Stimulated activated CD8-positive, alpha-beta memory T cell treated with anti-CD3 and anti-CD28 coated beads, Interleukin-4, amount 100 ng/mL, for 4 hours (primary cell): ENCODE measurements around the gene HMGN4.
"Not testable (repeated sequence)": the region's sequence is repeated elsewhere in the genome, so short reads cannot be mapped to it uniquely, and the experiment has no call there.

Experiments
- DNase-seq, 2 donors: peaks; one replicate each; pipeline ENCODE4 v3.0.0-alpha.2; 2020; ENCODE audit warnings: low read depth in 2 of 2, low spot score in 1 of 2

HMGN4 gene

DNA sequence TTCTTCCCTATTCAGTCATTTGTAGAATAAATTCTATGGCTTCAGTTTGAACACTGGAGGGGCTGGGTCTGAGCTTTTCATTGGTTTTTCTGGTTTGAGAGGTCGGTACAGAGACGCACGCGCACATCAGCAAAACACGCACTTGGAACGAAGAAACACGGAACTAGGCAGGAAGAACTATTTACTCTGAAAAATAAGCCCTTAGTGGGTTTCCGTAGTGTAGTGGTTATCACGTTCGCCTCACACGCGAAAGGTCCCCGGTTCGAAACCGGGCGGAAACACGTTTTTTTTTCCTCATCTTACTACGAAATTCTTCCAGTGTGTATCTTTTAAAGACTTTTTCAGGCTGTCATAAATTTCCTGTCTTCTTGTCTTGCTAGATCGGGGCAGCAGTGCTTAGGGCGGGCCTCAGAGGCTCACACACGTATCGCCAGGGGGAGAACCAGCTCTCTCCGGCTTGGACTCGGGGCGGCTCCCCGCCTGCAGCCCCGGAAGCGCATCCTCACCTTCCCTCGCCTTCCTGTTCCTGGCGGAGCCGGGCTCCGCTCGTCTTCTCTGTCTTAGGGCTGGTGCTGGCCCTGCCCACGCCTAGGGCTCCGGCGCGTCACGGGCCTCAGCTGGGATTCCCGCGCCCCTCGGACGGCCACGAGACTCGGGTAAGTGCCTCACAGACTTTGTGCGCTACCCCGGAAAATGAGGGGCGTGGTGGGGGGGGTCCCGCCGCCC is at the start of gene HMGN4:
Gene HMGN4, plus strand, starts transcription at position 521 of the 726 bp plus-strand sequence. CDS start 6,841 bp downstream, outside the sequence.
- DNase-seq = peak; percentile 54 to 57

- DNase-seq = no peak
Measured at GRCh38 chr6:26489996-26490964, 47.9 kb upstream of the HMGN4 start.

GRCh38 chr6:26491604-26492003 is 46.6 kb upstream of the HMGN4 start:
- DNase-seq = no peak

- DNase-seq = no peak
Measured at GRCh38 chr6:26493258-26493657, 44.9 kb upstream of the HMGN4 start.

- no peak for DNase-seq
Measured at GRCh38 chr6:26494117-26494516, 44.0 kb upstream of the HMGN4 start.

DNA sequence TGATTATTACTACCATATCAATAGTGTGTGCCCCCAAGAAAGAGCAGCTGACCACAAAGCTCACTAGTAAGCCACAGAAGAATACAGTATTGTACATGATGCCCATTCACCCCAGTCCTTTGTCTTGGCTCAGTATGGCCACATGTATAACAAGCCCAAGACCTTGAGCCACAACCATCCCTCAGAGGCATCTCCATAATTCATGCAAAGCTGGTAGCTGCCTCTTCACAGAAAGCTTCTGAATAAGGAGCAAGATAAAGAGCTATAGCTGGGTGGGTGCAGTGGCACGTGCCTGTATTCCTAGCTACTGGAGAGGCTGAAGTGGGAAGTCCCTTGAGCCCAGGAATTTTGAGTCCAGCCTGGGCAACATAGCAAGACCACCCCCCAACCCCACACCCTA is 42.9 kb upstream of the HMGN4 start:
- DNase-seq = no peak

DNA sequence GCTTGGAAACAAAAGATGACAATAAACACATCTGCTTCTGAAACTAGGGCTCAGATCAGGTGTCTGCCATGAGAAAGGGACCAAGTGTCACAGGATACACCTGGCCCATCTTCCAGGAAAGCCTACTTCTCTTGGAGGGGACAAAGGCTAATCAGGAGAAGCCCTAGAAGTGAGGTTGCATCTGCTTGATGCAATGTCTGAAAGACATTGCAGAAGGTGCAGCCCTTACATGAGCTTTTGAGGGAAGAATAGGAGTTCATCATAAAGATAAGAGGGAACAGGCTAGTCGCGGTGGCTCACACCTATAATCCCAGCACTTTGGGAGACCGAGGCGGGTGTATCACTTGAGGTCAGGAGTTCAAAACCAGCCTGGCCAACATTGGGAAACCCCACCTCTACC is 40.6 kb upstream of the HMGN4 start:
- DNase-seq = no peak

GRCh38 chr6:26500102-26500501 is 38.1 kb upstream of the HMGN4 start, which contains the start of gene BTN1A1:
Gene BTN1A1 (plus strand): TSS chr6:26500303. CDS start chr6:26501287, 984 bp downstream.
- DNase-seq = no peak

DNA sequence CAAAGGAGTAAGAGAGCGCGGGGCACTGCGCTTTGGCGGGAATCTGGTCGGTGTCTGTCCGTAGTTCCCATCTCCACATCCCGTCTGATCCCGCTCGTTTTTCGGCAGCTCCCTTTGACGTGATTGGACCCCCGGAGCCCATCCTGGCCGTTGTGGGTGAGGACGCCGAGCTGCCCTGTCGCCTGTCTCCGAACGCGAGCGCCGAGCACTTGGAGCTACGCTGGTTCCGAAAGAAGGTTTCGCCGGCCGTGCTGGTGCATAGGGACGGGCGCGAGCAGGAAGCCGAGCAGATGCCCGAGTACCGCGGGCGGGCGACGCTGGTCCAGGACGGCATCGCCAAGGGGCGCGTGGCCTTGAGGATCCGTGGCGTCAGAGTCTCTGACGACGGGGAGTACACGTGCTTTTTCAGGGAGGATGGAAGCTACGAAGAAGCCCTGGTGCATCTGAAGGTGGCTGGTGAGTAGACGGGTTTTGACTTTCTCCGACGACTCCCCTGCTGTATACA is 36.6 kb upstream of the HMGN4 start:
- peak in 1 of 2 donors; percentile 0 for DNase-seq

DNA sequence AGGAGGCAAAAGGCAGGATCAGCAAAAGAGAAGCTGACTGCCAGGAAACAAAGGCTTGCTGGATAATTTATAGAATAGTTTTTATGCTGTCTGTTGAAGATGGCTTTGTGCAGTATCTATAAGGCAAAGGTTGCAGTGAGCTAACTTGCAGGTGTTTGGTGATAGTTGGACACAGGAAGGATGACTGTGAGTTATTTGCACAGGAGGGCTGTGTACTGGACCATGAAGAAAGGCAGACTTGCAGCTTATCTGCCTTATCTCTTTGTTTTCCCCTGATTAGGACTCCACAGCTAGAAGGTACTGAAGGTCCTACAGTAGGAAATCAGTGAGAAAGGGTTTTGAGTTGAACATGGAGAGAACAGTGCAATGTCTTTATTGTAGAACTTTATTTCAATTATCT is 36.0 kb upstream of the HMGN4 start:
- DNase-seq = no peak

GRCh38 chr6:26502626-26503025 is 35.5 kb upstream of the HMGN4 start:
- no peak for DNase-seq

- no peak for DNase-seq
Measured at GRCh38 chr6:26507658-26508057, 30.5 kb upstream of the HMGN4 start.

DNA sequence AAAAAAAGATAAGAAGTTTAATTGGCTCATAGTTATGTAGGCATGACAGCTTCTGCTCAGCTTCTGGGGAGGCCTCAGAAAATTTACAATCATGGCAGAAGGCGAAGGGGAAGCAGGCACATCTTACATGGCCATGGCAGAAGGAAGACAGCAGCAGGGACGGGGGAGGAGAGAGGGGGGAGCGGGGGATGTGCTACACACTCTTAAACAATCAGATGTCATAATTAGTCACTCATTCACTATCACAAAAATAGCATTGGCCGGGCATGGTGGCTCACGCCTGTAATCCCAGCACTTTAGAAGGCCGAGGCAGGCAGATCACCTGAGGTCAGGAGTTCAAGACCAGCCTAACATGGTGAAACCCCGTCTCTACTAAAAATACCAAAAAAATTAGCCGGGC is 27.1 kb upstream of the HMGN4 start:
- DNase-seq = not testable (repeated sequence)

DNA sequence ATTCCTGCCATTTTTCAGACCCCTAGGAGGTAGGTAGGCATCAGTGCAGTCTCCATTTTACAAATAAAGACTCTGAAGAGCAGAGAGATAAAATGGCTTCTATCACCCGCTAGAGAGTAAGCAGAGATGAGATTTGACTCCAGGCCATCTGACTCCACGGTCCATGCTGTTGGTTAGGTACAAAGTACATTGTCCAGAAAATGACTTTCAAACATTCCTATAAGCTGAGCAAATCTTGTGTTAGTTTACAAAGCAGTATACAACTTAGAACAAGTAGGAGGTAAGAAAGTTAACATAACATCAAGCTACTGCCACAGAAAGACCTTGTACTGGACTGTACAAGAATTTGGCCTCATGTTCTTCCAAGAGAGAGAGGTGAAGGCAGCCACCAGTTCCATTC is 23.2 kb upstream of the HMGN4 start:
- DNase-seq = no peak

DNA sequence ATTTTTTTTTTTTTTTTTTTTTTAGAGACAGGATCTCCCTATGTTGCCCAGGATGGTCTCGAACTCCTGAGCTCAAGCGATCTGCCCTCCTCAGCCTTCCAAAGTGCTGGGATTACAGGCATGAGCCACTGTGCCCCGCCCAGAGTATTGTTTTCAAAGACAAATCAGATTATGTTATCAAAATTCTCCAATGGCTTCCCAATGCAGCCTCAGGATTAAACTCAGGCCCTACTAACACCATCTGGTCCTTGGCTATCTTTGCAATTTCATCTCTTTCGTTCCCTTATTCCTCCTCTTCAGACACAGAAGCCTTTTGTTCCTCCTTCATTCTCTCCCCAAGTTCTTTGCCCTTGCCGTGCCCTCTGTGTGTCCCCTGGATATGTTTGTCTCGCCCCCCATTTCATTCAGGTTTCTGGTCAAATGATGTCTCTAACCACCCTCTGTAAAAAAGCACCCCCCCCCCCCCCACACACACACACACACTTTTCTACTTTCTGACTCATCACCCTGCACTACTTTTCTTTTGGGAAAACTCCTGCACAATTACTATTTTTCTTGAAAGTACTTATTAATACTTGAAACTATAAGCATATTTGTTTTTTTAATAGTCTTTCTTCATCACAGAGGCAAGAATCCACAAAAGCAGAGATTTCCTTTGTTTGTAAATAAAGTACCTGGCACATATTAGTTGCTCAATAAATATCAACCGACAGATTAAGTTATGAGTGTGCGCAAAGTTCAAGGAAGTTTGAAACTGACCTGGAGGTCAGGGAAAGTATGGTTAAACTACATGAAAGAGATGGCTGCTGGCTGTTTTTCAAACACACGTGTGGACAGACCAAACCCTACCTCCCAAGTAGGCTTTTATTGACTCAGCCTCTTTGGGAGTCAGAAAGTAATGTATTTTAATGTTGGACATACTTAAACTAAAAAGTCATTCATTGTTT is 21.4 kb upstream of the HMGN4 start:
- no peak for DNase-seq

DNA sequence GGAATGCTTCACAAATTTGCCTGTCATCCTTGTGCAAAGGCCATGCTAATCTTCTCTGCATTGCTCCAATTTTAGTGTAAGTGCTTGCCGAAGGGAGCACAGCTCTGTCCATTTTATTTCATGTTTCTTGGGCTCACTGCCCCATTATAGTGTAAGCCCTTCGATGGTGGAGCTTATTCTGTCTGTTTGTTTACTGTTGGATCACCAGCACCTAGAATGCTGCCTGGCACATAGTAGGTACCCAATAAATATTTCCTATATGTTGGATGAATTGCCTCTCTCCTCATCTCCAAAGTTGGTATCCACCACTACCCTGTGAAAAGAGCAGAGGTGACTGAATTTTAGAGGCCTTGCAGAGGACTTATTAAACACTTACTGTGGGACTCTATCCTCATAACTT is 18.8 kb upstream of the HMGN4 start:
- no peak for DNase-seq

- no peak for DNase-seq
Measured at GRCh38 chr6:26520237-26520849, 17.8 kb upstream of the HMGN4 start.

DNA sequence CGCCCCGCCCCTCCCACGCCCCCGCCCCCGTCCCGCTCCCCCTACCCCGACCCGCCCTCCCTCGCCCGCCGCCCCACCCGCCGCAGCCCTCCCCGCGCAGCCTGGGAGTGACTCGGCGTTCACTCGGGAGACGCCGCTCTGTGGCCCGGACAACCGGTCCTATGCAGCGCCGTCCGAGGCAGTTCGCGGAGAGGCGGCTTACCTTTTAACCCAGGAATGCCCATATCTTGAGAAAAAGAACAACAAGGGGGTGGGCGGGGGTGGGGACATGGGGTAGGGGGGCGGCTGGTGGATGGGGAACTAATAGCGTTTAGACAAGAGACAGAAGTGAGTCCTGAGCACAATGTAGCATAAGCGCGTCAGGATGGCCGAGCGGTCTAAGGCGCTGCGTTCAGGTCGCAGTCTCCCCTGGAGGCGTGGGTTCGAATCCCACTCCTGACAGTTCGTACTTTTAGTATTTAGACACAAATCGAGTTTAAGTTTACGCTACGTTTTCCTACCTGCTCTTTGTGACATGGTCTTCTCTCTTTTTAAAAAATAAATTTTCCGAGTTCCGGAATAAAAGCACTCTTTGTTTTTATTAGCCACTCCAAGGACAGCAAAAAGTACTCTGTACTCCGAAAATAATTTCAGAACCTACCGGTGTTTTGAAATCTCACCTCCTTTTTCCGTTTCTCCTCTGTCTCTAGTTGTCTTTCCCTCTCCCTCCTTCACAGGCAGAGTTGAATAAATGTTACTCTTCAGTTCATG is 17.1 kb upstream of the HMGN4 start:
- peak; percentile 66 to 85 for DNase-seq

DNA sequence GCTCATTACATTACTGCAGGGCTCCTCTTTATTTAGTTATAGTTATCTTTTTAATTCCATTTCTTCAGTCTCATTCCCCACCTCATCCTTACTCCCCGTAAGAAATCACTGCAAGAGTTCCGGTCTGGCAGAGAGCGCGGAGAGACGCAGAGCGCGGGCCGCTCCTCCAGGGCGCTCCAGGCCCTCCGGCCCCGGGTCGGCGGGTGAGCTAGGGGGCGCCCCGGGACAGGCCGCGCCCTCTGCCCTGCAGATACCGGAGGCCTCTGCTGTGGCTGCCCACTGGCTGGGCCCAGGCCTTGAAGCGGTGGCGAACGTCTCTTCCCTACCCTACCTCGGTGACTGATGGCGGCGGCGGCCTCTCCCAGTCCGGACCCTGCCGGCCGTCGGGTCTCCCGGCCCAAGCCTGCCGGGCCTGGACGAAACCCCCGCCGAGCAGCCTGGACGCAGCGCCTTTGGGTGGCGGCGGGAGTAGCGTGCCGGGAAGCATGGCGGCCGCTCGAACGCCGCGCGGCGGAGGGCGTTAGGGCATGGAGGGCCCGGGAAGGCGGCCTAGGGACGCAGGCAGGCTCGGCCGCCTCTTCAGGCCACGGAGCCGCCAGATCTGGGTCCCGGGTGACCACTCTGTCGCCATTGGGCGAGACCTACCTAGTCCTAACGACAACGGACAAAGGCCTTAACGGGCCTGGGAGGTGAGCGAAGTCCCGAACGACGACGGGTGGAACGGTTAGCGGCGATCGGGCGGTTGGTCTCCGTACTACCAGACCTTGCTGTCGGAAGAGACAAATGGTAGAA is 16.4 kb upstream of the HMGN4 start:
- peak; percentile 25 to 52 for DNase-seq
